Thymus (tissue), 11 donors: ENCODE measurements around the gene RBFOX1. TPM values are rescaled to one million over a fixed set of nuclear protein-coding genes. Genes with fewer than 3 reads are reported as not detected.

Experiments used
- DNase-seq, 9 donors: peaks; one replicate each; pipeline ENCODE4 v3.0.0-alpha.2; 2013; ENCODE audit warnings: low spot score in 9 of 9, low read depth in 6 of 9, missing footprints in 1 of 9
- H3K27ac ChIP-seq, 2 donors: one replicate each; pipeline ENCODE4 v1.5.1; 2013; ENCODE audit warnings: control low read depth in 1 of 2, low read depth in 1 of 2, low read length in 1 of 2, mild to moderate bottlenecking in 1 of 2, moderate library complexity in 1 of 2
- H3K27me3 ChIP-seq, 2 donors: one replicate each; pipeline ENCODE4 v1.5.1; 2013; ENCODE audit warnings: low read length in 1 of 2; ENCODE audit not compliant: control insufficient read depth in 2 of 2, insufficient read depth in 1 of 2
- H3K36me3 ChIP-seq, 2 donors: one replicate each; pipeline ENCODE4 v1.5.1; 2013; ENCODE audit warnings: low read length in 1 of 2, mild to moderate bottlenecking in 1 of 2, moderate library complexity in 1 of 2; ENCODE audit not compliant: control insufficient read depth in 2 of 2, insufficient read depth in 2 of 2
- H3K4me1 ChIP-seq, 2 donors: one replicate each; pipeline ENCODE4 v1.5.1; 2013; ENCODE audit warnings: low read length in 2 of 2; ENCODE audit not compliant: control insufficient read depth in 2 of 2, insufficient read depth in 2 of 2
- H3K4me3 ChIP-seq, 2 donors: one replicate each; pipeline ENCODE4 v1.5.1; 2013; ENCODE audit warnings: low read length in 2 of 2, control low read depth in 1 of 2, mild to moderate bottlenecking in 1 of 2
- H3K9me3 ChIP-seq, 2 donors: one replicate each; pipeline ENCODE4 v1.5.1; 2013; ENCODE audit warnings: low read length in 1 of 2, mild to moderate bottlenecking in 1 of 2; ENCODE audit not compliant: control insufficient read depth in 2 of 2, insufficient read depth in 1 of 2
- WGBS: extraction: QIAGEN DNeasy Blood & Tissue Kit; methylation state at CpG from one replicate; pipeline ENCODE4 v1.1.7; 2013; 5-methylcytosine and 5-hydroxymethylcytosine counted together
- polyA plus RNA-seq: library from polyadenylated mRNA; stranded (reverse); fragments of 200-250 nt; gene quantifications from one replicate; pipeline ENCODE4 v1.2.3, GENCODE V29; 2013
- total RNA-seq: library from RNA; stranded (reverse); fragments of 120-200 nt; gene quantifications from one replicate; pipeline ENCODE4 v1.2.4, GENCODE V29; 2013
- donor health status: healthy.

The RBFOX1 gene
- total and polyA plus RNA-seq, 2 donors, result 0.23 to 0.52 TPM

GRCh38 chr16:7449306-7449705 lies 116.7 kb downstream of the RBFOX1 start:
- Histone ChIP-seq H3K27ac (no peak overlapping the region), H3K4me1 (no peaks in the 10 kb centered on the region), H3K27me3 (no peaks in the 10 kb centered on the region), H3K4me3 (no peak overlapping the region), H3K36me3 (no peaks in the 10 kb centered on the region), H3K9me3 (no peaks in the 10 kb centered on the region)
- DNase-seq, result no peak
- WGBS, result 92% methylated on average over 3 of the region's 3 CpGs

- Histone ChIP-seq H3K27me3 (no peaks in the 10 kb centered on the region), H3K36me3 (no peaks in the 10 kb centered on the region), H3K27ac (no peak overlapping the region), H3K4me1 (no peaks in the 10 kb centered on the region), H3K9me3 (no peaks in the 10 kb centered on the region), H3K4me3 (no peak overlapping the region)
- 94% methylated on average over 7 of the region's 7 CpGs for WGBS
- no peak for DNase-seq
Observed at GRCh38 chr16:7449808-7450207, 117.2 kb downstream of the RBFOX1 start.

GRCh38 chr16:7450440-7450839 lies 117.8 kb downstream of the RBFOX1 start:
- Histone ChIP-seq H3K4me3 (no peak overlapping the region), H3K4me1 (no peaks in the 10 kb centered on the region), H3K27ac (no peak overlapping the region), H3K27me3 (no peaks in the 10 kb centered on the region), H3K36me3 (no peaks in the 10 kb centered on the region), H3K9me3 (no peaks in the 10 kb centered on the region)
- DNase-seq, result no peak
- WGBS, result 89% methylated on average over 7 of the region's 7 CpGs

- Histone ChIP-seq H3K36me3 (no peaks in the 10 kb centered on the region), H3K27ac (no peak overlapping the region), H3K4me3 (no peak overlapping the region), H3K4me1 (no peaks in the 10 kb centered on the region), H3K27me3 (no peaks in the 10 kb centered on the region), H3K9me3 (no peaks in the 10 kb centered on the region)
- 90% methylated on average over 6 of the region's 6 CpGs for WGBS
- no peak for DNase-seq
Observed at GRCh38 chr16:7452090-7452489, 119.4 kb downstream of the RBFOX1 start.

GRCh38 chr16:7456211-7456610 lies 123.6 kb downstream of the RBFOX1 start:
- Histone ChIP-seq H3K9me3 (no peaks in the 10 kb centered on the region), H3K27ac (no peak overlapping the region), H3K4me3 (no peak overlapping the region), H3K4me1 (no peaks in the 10 kb centered on the region), H3K27me3 (no peaks in the 10 kb centered on the region), H3K36me3 (no peaks in the 10 kb centered on the region)
- WGBS, result 64% methylated on average over 5 of the region's 5 CpGs
- no peak for DNase-seq

GRCh38 chr16:7458144-7458543 lies 125.5 kb downstream of the RBFOX1 start:
- no peak overlapping the region for H3K4me3 ChIP-seq
- no peak for DNase-seq
- no peak overlapping the region for H3K27ac ChIP-seq
- no peaks in the 10 kb centered on the region for H3K9me3 ChIP-seq
- H3K4me1 ChIP-seq, result no peaks in the 10 kb centered on the region
- H3K27me3 ChIP-seq, result no peaks in the 10 kb centered on the region
- 89% methylated on average over 3 of the region's 3 CpGs for WGBS
- no peaks in the 10 kb centered on the region for H3K36me3 ChIP-seq

GRCh38 chr16:7470344-7470743 lies 137.7 kb downstream of the RBFOX1 start:
- Histone ChIP-seq H3K9me3 (no peaks in the 10 kb centered on the region), H3K4me1 (no peaks in the 10 kb centered on the region), H3K27ac (no peak overlapping the region), H3K27me3 (no peaks in the 10 kb centered on the region), H3K4me3 (no peak overlapping the region), H3K36me3 (no peaks in the 10 kb centered on the region)
- 97% methylated on average over 3 of the region's 3 CpGs for WGBS
- no peak for DNase-seq

GRCh38 chr16:7471268-7471667 lies 138.6 kb downstream of the RBFOX1 start:
- Histone ChIP-seq H3K4me3 (no peak overlapping the region), H3K4me1 (no peaks in the 10 kb centered on the region), H3K9me3 (no peaks in the 10 kb centered on the region), H3K27ac (no peak overlapping the region), H3K27me3 (no peaks in the 10 kb centered on the region), H3K36me3 (no peaks in the 10 kb centered on the region)
- WGBS, result 0% methylated on average over 1 of the region's 1 CpG
- no peak for DNase-seq

- no peak overlapping the region for H3K4me3 ChIP-seq
- WGBS, result 95% methylated on average over 10 of the region's 10 CpGs
Observed at GRCh38 chr16:7482032-7482431, 149.4 kb downstream of the RBFOX1 start.

More at GRCh38 chr16:7482032-7482431, 149.4 kb downstream of the RBFOX1 start:
- Histone ChIP-seq H3K27me3 (no peaks in the 10 kb centered on the region), H3K4me1 (no peaks in the 10 kb centered on the region), H3K27ac (no peak overlapping the region), H3K9me3 (no peaks in the 10 kb centered on the region), H3K36me3 (no peaks in the 10 kb centered on the region)
- no peak for DNase-seq
